Natural killer cell (primary cell): ENCODE results near the gene CCDC38. TPM values are rescaled to one million over a fixed set of nuclear protein-coding genes. Genes with fewer than 3 reads are reported as not detected.
"Not testable (repeated sequence)": the region's sequence is repeated elsewhere in the genome, so short reads cannot be mapped to it uniquely, and the experiment has no call there.

Source experiments
- ATAC-seq, 3 donors: fragments of 150-1000 bp in 2 of 3; fragments of 200-7000 bp in 1 of 3; cut with Tn5 transposase; 1 replicate in 1 of 3; 2 replicates in 2 of 3; pipeline ENCODE4 v1.10.0; 2021; ENCODE audit warnings: mild to moderate bottlenecking in 2 of 3, moderate library complexity in 2 of 3
- DNase-seq, 2 donors: peaks; one replicate each; pipeline versions ENCODE4 v3.0.0 to v3.0.0-alpha.2; 2013 to 2021; ENCODE audit warnings: mixed read lengths in 1 of 2
- H3K27ac ChIP-seq: one replicate; pipeline ENCODE4 v1.5.1; 2013; ENCODE audit warnings: mild to moderate bottlenecking, low read length
- H3K27me3 ChIP-seq: one replicate; pipeline ENCODE4 v1.6.1; 2013; ENCODE audit warnings: low read length; ENCODE audit not compliant: control insufficient read depth, insufficient read depth
- H3K36me3 ChIP-seq: one replicate; pipeline ENCODE4 v1.6.1; 2013; ENCODE audit warnings: low read length; ENCODE audit not compliant: control insufficient read depth, insufficient read depth
- H3K4me1 ChIP-seq: one replicate; pipeline ENCODE4 v1.6.1; 2013; ENCODE audit warnings: low read length; ENCODE audit not compliant: control insufficient read depth, insufficient read depth
- H3K4me3 ChIP-seq: one replicate; pipeline ENCODE4 v1.5.1; 2013; ENCODE audit warnings: low read length
- H3K9me3 ChIP-seq: one replicate; pipeline ENCODE4 v1.6.1; 2013; ENCODE audit warnings: low read length; ENCODE audit not compliant: control insufficient read depth, insufficient read depth
- H3K27ac Mint-ChIP-seq, 2 donors: one replicate each; pipeline ENCODE4 v1.8.0; 2022; ENCODE audit warnings: mild to moderate bottlenecking in 2 of 2, mixed read lengths in 2 of 2, moderate library complexity in 1 of 2
- H3K27me3 Mint-ChIP-seq, 2 donors: one replicate each; pipeline ENCODE4 v1.8.0; 2022; ENCODE audit warnings: low read depth in 2 of 2, mixed read lengths in 2 of 2
- H3K36me3 Mint-ChIP-seq: one replicate; pipeline ENCODE4 v1.8.0; 2022; ENCODE audit warnings: mixed read lengths
- H3K4me1 Mint-ChIP-seq, 2 donors: one replicate each; pipeline ENCODE4 v1.8.0; 2022; ENCODE audit warnings: mixed read lengths in 2 of 2
- H3K4me3 Mint-ChIP-seq: one replicate; pipeline ENCODE4 v1.8.0; 2022; ENCODE audit warnings: mild to moderate bottlenecking, moderate library complexity, mixed read lengths
- H3K9me3 Mint-ChIP-seq, 2 donors: one replicate each; pipeline ENCODE4 v1.8.0; 2022; ENCODE audit warnings: mixed read lengths in 2 of 2
- WGBS: methylation state at CpG from one replicate; pipeline ENCODE4 v1.1.7; 2013; ENCODE audit warnings: missing lambda C conversion rate; ENCODE audit not compliant: insufficient coverage; 5-methylcytosine and 5-hydroxymethylcytosine counted together
- intact Hi-C: fragments of 100-400 bp; cut with micrococcal nuclease; formaldehyde crosslinking; loops from one replicate; pipeline ENCODE4 v1.14.2; 2022
- total RNA-seq, 4 donors: library from RNA; stranded (reverse); fragments of 120-200 nt in 1 of 4; gene quantifications; one replicate each; pipeline versions ENCODE4 v1.2.3 to v1.2.4, GENCODE V29; 2013 to 2022
- TF ChIP-seq, protein P1 (sequence below): fragments of 200-600 bp; IDR thresholded peaks from one replicate; pipeline ENCODE4 v1.8.0; 2022; ENCODE audit warnings: antibody characterized with exemption

The CCDC38 gene
- total RNA-seq, 3 donors from 2014 or later (not counting 1 experiment from before 2014, with no cell fraction given): 0.35 to 1.2 (median 0.63) TPM

DNA sequence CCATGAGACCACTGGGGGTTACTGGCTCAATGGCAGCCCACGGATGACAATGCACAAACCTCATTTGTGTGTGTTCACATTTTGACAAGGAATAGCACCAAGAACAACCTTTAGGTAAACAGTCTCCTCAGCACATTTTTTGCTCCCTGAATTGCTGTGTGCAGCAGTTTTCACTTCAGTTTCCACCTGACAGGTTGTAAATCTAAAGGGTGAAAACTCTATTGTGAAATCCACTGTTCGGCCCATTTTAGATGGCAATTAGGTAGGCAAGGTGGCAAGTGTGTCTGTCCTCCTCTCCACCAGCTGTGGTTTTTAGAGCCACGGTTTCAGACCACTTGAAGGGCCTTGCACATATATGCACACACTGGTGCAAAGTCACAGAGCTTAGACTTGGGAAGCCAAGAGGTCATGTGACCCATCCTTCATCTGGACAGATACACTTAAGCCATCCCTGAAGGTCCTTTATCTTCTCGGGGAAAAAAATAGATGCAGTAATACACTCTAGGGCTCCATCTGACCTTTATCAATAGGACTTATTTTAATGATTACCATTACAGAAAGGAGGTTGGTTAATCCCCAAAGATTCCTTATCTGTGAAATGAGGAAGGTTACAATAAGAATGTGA is 30.5 kb upstream of the CCDC38 start:
- no peaks in the 10 kb centered on the region for H3K4me1 Mint-ChIP-seq
- ATAC-seq (no peak), DNase-seq (no peak)
- no peaks in the 10 kb centered on the region for H3K27me3 Mint-ChIP-seq
- no peak overlapping the region for H3K27ac Mint-ChIP-seq
- H3K27me3 ChIP-seq: no peaks in the 10 kb centered on the region
- no peak overlapping the region for H3K4me3 ChIP-seq
- intact Hi-C loops: no loop called here
- no peaks in the 10 kb centered on the region for H3K36me3 Mint-ChIP-seq
- WGBS: 58% methylated on average over 4 of the region's 4 CpGs
- no peaks in the 10 kb centered on the region for H3K36me3 ChIP-seq
- TF ChIP-seq, protein P1, sequence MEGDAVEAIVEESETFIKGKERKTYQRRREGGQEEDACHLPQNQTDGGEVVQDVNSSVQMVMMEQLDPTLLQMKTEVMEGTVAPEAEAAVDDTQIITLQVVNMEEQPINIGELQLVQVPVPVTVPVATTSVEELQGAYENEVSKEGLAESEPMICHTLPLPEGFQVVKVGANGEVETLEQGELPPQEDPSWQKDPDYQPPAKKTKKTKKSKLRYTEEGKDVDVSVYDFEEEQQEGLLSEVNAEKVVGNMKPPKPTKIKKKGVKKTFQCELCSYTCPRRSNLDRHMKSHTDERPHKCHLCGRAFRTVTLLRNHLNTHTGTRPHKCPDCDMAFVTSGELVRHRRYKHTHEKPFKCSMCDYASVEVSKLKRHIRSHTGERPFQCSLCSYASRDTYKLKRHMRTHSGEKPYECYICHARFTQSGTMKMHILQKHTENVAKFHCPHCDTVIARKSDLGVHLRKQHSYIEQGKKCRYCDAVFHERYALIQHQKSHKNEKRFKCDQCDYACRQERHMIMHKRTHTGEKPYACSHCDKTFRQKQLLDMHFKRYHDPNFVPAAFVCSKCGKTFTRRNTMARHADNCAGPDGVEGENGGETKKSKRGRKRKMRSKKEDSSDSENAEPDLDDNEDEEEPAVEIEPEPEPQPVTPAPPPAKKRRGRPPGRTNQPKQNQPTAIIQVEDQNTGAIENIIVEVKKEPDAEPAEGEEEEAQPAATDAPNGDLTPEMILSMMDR: no peak
- H3K9me3 ChIP-seq: no peaks in the 10 kb centered on the region
- no peaks in the 10 kb centered on the region for H3K4me1 ChIP-seq
- H3K27ac ChIP-seq: no peak overlapping the region
- no peaks in the 10 kb centered on the region for H3K9me3 Mint-ChIP-seq
- H3K4me3 Mint-ChIP-seq: no peak overlapping the region

DNA sequence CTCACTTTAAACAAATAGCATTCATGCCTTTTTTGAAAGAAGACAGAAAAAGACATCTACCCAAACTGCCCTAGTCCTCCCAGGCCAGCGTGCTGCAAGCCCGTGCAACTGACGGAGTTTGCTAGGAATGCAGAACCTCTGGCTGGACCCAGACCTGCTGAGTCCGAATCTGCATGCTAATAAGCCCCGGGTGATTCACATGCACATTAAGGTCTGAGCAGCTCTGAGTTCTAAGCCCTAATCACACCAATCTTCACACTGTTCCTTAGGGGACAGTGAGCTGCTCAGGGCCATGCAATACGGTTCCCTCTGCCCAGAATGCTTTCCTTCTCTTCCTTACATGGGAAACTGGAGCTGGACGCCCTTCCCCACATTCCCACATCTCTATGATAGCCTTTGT is 28.5 kb upstream of the CCDC38 start:
- Histone ChIP-seq H3K4me3 (no peak overlapping the region), H3K27me3 (no peaks in the 10 kb centered on the region), H3K9me3 (no peaks in the 10 kb centered on the region), H3K4me1 (no peaks in the 10 kb centered on the region), H3K27ac (no peak overlapping the region), H3K36me3 (no peaks in the 10 kb centered on the region)
- DNase-seq (no peak), ATAC-seq (no peak)
- Mint-ChIP-seq H3K27ac (no peak overlapping the region), H3K4me1 (no peaks in the 10 kb centered on the region), H3K36me3 (no peaks in the 10 kb centered on the region), H3K9me3 (no peaks in the 10 kb centered on the region), H3K4me3 (no peak overlapping the region), H3K27me3 (no peaks in the 10 kb centered on the region)
- TF ChIP-seq, protein P1: no peak
- whole genome bisulfite sequencing: 93% methylated on average over 6 of the region's 7 CpGs
- intact Hi-C loops: no loop called here

DNA sequence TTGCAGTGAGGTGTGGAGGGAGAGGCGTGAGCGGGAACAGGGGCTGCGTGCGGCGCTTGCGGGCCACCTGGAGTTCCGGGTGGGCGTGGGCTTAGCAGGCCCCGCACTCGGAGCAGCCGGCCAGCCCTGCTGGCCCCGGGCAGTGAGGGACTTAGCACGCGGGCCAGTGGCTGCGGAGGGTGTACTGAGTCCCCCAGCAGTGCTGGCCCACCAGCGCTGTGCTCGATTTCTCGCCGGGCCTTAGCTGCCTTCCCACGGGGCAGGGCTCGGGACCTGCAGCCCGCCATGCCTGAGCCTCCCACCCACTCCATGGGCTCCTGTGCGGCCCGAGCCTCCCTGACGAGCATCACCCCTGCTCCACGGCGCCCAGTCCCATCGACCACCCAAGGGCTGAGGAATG is 26.7 kb upstream of the CCDC38 start:
- H3K4me1 ChIP-seq, H3K27ac Mint-ChIP-seq, H3K4me1 Mint-ChIP-seq, DNase-seq, intact Hi-C loops, H3K36me3 ChIP-seq, H3K36me3 Mint-ChIP-seq, H3K4me3 Mint-ChIP-seq, H3K27me3 Mint-ChIP-seq, H3K27me3 ChIP-seq, ATAC-seq, H3K9me3 ChIP-seq, H3K27ac ChIP-seq, H3K9me3 Mint-ChIP-seq, H3K4me3 ChIP-seq: not testable (repeated sequence)
- WGBS: 96% methylated on average over 13 of the region's 28 CpGs

DNA sequence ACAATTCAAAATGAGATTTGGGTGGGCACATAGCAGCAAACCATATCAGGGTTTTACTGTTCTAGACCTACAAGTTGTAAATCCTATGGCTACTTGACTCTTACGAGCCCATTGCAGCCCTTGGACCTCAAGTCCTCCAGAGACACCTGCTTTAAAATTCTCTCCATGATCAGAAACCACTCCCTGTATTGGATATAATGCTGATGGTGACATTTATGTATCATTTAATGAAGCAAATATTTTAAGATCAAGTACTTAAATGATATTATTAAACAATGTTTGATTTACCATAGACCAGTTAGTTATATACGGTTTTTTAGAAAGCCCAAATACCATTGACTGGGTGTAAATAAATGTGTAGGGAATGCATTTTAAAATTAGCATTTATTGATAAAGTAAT is 24.9 kb upstream of the CCDC38 start:
- Mint-ChIP-seq H3K4me3 (no peak overlapping the region), H3K36me3 (no peaks in the 10 kb centered on the region), H3K9me3 (no peaks in the 10 kb centered on the region), H3K27ac (no peak overlapping the region), H3K4me1 (no peaks in the 10 kb centered on the region), H3K27me3 (no peaks in the 10 kb centered on the region)
- TF ChIP-seq, protein P1: no peak
- intact Hi-C loops: no loop called here
- ATAC-seq (no peak), DNase-seq (no peak)
- Histone ChIP-seq H3K4me3 (no peak overlapping the region), H3K27ac (no peak overlapping the region), H3K4me1 (no peaks in the 10 kb centered on the region), H3K9me3 (no peaks in the 10 kb centered on the region), H3K27me3 (no peaks in the 10 kb centered on the region), H3K36me3 (no peaks in the 10 kb centered on the region)
- 100% methylated on average over 1 of the region's 2 CpGs for WGBS
